K562 (cell line): Measurements from ENCODE around the gene ZNF862. TPM values are rescaled to one million over a fixed set of nuclear protein-coding genes. Genes with fewer than 3 reads are reported as not detected.
A peak's percentile ranks its signal among the peaks of the same experiment; 100 is the strongest.

Source experiments
- FOXM1 ChIP-seq, 2 experiments: fragments of 450-650 bp in 1 of 2; sonication (generic) in 1 of 2; formaldehyde crosslinking in 1 of 2; IDR thresholded peaks; 2 replicates each; pipeline versions ENCODE4 v1.6.1 to v1.9.0; 2017 to 2022; ENCODE audit warnings: low read depth in 2 of 2, mild to moderate bottlenecking in 2 of 2, missing genetic modification reagents in 1 of 2, moderate library complexity in 1 of 2
- HNRNPK ChIP-seq: fragments of 200-400 bp; formaldehyde crosslinking; IDR thresholded peaks from one replicate; pipeline ENCODE4 v1.6.1; 2018; ENCODE audit warnings: mild to moderate bottlenecking, low read depth, low read length; ENCODE audit not compliant: poor library complexity, severe bottlenecking
- MCM7 ChIP-seq, 2 experiments: fragments of 450-650 bp; IDR thresholded peaks; 2 replicates each; pipeline ENCODE4 v1.6.1; 2016 to 2018
- NFIC ChIP-seq: fragments of 450-650 bp; IDR thresholded peaks from 2 replicates; pipeline ENCODE4 v1.6.1; 2017; ENCODE audit warnings: mild to moderate bottlenecking, inconsistent platforms
- NR2C2 ChIP-seq, 2 experiments: fragments of 200-800 bp in 1 of 2; sonication (Bioruptor generic) in 1 of 2; sonication (generic) in 1 of 2; formaldehyde crosslinking in 1 of 2; IDR thresholded peaks; 2 replicates each; pipeline versions ENCODE4 v1.6.1 to v1.8.0; 2016 to 2022; ENCODE audit warnings: mild to moderate bottlenecking in 1 of 2, missing compliant biosample characterization in 1 of 2, missing genetic modification characterization in 1 of 2, missing genetic modification reagents in 1 of 2
- SLC30A9 ChIP-seq: fragments of 250-450 bp; sonication (Bioruptor Pico); IDR thresholded peaks from 2 replicates; pipeline ENCODE4 v1.8.0; 2022; ENCODE audit warnings: mild to moderate bottlenecking, moderate library complexity
- ZKSCAN1 ChIP-seq: fragments of 150-350 bp; IDR thresholded peaks from 2 replicates; pipeline ENCODE4 v1.6.1; 2016; ENCODE audit warnings: low read depth, low read length
- ZNF41 ChIP-seq: fragments of 250-450 bp; sonication (Bioruptor Pico); conservative IDR thresholded peaks from 2 replicates; pipeline ENCODE4 v1.4.0; 2020; ENCODE audit warnings: mild to moderate bottlenecking
- polyA plus RNA-seq, 8 experiments: library from polyadenylated mRNA; depleted of rRNA in 4 of 8; stranded (reverse) in 5 of 8; unstranded in 3 of 8; fragments of >200 nt; fragmentation: Nextera tagmentation in 2 of 8; fragmentation: Illumina TruSeq in 1 of 8; extraction: Ambion mirVana in 2 of 8; extraction: Trizol in 1 of 8; gene quantifications; 2 replicates each; pipeline versions ENCODE4 v1.2.1 to v1.2.3, GENCODE V29; 2011 to 2014; ENCODE audit warnings: inconsistent platforms in 1 of 8, missing spikeins in 1 of 8
- total RNA-seq, 7 experiments: library from RNA; depleted of rRNA in 6 of 7; stranded (reverse); fragments of >200 nt in 6 of 7; fragmentation: Illumina TruSeq in 2 of 7; extraction: Trizol in 2 of 7; gene quantifications; 2 replicates each; pipeline versions ENCODE4 v1.2.1 to v1.2.3, GENCODE V29; 2011 to 2021; ENCODE audit warnings: low replicate concordance in 1 of 7
- TF ChIP-seq, protein P1 (sequence below): sonication (generic); formaldehyde crosslinking; IDR thresholded peaks from 2 replicates; pipeline ENCODE4 v1.8.0; 2022; ENCODE audit warnings: mild to moderate bottlenecking, missing genetic modification reagents
- TF ChIP-seq, protein P2 (sequence below): sonication (generic); formaldehyde crosslinking; IDR thresholded peaks from 2 replicates; pipeline ENCODE4 v1.9.0; 2022; ENCODE audit warnings: mild to moderate bottlenecking, missing genetic modification reagents
- TF ChIP-seq, protein P3 (sequence below): sonication (generic); formaldehyde crosslinking; IDR thresholded peaks from 2 replicates; pipeline ENCODE4 v1.8.0; 2022; ENCODE audit warnings: mild to moderate bottlenecking, missing genetic modification reagents

Gene ZNF862
- total and polyA plus RNA-seq, 9 of the 15 experiments (the other 6 are each of a cell fraction or from before 2014, with no cell fraction given): 1.1 to 3.9 (median 2.6) TPM

DNA sequence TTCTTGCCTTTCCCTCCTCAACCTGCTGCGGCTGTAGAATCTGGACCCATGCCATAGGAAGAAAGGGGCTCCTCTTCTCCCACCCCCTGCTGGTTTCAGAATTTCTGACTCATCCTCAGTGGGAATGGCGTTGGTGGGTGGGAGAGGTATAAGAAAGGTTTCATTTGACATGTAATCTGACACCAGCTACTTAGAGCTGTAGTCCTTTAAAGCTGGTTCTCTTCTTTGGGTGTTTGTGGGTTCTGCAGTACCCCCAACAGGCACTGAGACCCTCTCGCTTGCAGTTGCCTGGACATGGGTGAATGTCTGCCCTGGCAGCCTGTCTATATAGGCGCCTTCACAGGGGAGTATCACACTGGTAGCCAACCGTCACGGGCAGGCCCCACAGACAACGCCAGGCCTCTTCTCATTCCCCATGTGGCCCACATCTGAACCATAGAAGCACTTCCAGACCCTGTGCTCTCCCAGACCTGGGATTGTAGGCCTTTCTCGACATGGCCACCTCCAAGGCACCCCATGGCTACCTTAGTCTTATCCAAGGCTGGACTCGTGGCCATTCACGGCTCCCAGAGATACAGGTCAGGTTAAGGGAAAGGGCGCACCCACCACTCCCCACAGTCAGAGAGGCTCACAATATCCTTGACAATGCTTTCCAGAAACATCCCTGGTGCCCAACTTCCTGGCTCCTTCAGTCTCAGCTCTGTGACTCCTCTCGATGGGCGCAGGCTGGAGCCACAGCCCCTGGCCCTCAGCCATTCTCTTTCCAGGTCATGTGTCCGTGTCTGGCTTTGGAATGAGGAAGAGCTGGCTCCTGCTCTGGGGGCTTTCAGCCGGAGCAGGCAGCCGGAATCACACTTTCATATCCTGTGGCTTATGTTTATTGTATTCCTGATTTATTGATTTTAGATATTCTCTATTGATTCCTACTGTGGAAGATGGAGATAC, 17.5 kb downstream of the ZNF862 start (continued):
- TF ChIP-seq, protein P1, sequence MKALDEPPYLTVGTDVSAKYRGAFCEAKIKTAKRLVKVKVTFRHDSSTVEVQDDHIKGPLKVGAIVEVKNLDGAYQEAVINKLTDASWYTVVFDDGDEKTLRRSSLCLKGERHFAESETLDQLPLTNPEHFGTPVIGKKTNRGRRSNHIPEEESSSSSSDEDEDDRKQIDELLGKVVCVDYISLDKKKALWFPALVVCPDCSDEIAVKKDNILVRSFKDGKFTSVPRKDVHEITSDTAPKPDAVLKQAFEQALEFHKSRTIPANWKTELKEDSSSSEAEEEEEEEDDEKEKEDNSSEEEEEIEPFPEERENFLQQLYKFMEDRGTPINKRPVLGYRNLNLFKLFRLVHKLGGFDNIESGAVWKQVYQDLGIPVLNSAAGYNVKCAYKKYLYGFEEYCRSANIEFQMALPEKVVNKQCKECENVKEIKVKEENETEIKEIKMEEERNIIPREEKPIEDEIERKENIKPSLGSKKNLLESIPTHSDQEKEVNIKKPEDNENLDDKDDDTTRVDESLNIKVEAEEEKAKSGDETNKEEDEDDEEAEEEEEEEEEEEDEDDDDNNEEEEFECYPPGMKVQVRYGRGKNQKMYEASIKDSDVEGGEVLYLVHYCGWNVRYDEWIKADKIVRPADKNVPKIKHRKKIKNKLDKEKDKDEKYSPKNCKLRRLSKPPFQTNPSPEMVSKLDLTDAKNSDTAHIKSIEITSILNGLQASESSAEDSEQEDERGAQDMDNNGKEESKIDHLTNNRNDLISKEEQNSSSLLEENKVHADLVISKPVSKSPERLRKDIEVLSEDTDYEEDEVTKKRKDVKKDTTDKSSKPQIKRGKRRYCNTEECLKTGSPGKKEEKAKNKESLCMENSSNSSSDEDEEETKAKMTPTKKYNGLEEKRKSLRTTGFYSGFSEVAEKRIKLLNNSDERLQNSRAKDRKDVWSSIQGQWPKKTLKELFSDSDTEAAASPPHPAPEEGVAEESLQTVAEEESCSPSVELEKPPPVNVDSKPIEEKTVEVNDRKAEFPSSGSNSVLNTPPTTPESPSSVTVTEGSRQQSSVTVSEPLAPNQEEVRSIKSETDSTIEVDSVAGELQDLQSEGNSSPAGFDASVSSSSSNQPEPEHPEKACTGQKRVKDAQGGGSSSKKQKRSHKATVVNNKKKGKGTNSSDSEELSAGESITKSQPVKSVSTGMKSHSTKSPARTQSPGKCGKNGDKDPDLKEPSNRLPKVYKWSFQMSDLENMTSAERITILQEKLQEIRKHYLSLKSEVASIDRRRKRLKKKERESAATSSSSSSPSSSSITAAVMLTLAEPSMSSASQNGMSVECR: no peak
- peak; percentile 78 for TF ChIP-seq NFIC
- no peak for TF ChIP-seq FOXM1 (IDR thresholded peaks at IDR 0.05; ENCODE audit: low read depth)
- no peak for TF ChIP-seq FOXM1 (CRISPR knock-in tag; IDR thresholded peaks at IDR 0.05; ENCODE audit: low read depth)
- no peak for TF ChIP-seq HNRNPK
- no peak; the same call in 1 of the 2 replicates for TF ChIP-seq ZNF41 (CRISPR knock-in tag)
- TF ChIP-seq, protein P2, sequence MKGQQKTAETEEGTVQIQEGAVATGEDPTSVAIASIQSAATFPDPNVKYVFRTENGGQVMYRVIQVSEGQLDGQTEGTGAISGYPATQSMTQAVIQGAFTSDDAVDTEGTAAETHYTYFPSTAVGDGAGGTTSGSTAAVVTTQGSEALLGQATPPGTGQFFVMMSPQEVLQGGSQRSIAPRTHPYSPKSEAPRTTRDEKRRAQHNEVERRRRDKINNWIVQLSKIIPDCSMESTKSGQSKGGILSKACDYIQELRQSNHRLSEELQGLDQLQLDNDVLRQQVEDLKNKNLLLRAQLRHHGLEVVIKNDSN: no peak
- TF ChIP-seq MCM7 (IDR thresholded peaks at IDR 0.05): no peak
- TF ChIP-seq SLC30A9 (CRISPR knock-in tag): no peak
- TF ChIP-seq, protein P3, sequence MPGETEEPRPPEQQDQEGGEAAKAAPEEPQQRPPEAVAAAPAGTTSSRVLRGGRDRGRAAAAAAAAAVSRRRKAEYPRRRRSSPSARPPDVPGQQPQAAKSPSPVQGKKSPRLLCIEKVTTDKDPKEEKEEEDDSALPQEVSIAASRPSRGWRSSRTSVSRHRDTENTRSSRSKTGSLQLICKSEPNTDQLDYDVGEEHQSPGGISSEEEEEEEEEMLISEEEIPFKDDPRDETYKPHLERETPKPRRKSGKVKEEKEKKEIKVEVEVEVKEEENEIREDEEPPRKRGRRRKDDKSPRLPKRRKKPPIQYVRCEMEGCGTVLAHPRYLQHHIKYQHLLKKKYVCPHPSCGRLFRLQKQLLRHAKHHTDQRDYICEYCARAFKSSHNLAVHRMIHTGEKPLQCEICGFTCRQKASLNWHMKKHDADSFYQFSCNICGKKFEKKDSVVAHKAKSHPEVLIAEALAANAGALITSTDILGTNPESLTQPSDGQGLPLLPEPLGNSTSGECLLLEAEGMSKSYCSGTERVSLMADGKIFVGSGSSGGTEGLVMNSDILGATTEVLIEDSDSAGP (CRISPR knock-in tag): no peak
- TF ChIP-seq NR2C2 (CRISPR knock-in tag; IDR thresholded peaks at IDR 0.05): no peak
- no peak for TF ChIP-seq NR2C2 (tag; IDR thresholded peaks at IDR 0.05)
- TF ChIP-seq ZKSCAN1: no peak
